Measurements from ENCODE around the gene PAQR8. TPM values are rescaled to one million over a fixed set of nuclear protein-coding genes. Genes with fewer than 3 reads are reported as not detected.

The PAQR8 gene
- total and polyA plus RNA-seq, 2 donors (not counting 1 experiment from before 2014, with no cell fraction given), result 2.6 to 6.1 TPM

GRCh38 chr6:52359403-52359802, 2.5 kb upstream of the PAQR8 start:
- H3K79me2 ChIP-seq (ENCODE audit: control insufficient read depth, insufficient read depth, low read length), result no peaks in the 10 kb centered on the region
- H3K4me3 ChIP-seq (replicated peaks in 1 of 4; ENCODE audit: control extremely low read depth in 1 of 4, insufficient read depth in 1 of 4, low read depth in 3 of 4, low read length in 4 of 4), result no peak overlapping the region
- no peak overlapping the region for H3K27ac ChIP-seq (ENCODE audit: insufficient read depth, low read length)
- no peak for TF ChIP-seq EZH2 (IDR thresholded peaks at IDR 0.05; ENCODE audit: low read length, missing control alignments)
- no peak for TF ChIP-seq CTCF (conservative IDR thresholded peaks at IDR 0.05 in 1 of 2, IDR thresholded peaks at IDR 0.05 in 1 of 2; ENCODE audit: low read depth in 1 of 2, low read length in 2 of 2)
- no peak overlapping the region for H3K4me2 ChIP-seq (ENCODE audit: extremely low read depth, insufficient read depth, low read length)
- DNase-seq (ENCODE audit: low read depth in 2 of 2), result peak in 1 of 2 donors; percentile 39
- no peak overlapping the region for H3K9ac ChIP-seq (ENCODE audit: insufficient read depth, low read length)
- peaks cover 3% of the 10 kb centered on the region for H3K4me1 ChIP-seq (ENCODE audit: control insufficient read depth, extremely low read depth, insufficient read depth, low read length)
- no peaks in the 10 kb centered on the region for H3K9me3 ChIP-seq (ENCODE audit: control insufficient read depth, insufficient read depth, low read depth, low read length)
- no peaks in the 10 kb centered on the region for H3K27me3 ChIP-seq (ENCODE audit: control insufficient read depth, insufficient read depth, low read length)
- H4K20me1 ChIP-seq (ENCODE audit: control insufficient read depth, extremely low read depth, insufficient read depth, low read length), result no peaks in the 10 kb centered on the region
- H2AFZ ChIP-seq (ENCODE audit: low read length), result no peak overlapping the region
- no peaks in the 10 kb centered on the region for H3K36me3 ChIP-seq (ENCODE audit: control insufficient read depth, insufficient read depth, low read length)

- Histone ChIP-seq H3K79me2 (ENCODE audit: control insufficient read depth, insufficient read depth, low read length) (no peaks in the 10 kb centered on the region), H3K9me3 (ENCODE audit: control insufficient read depth, insufficient read depth, low read depth, low read length) (no peaks in the 10 kb centered on the region), H3K4me2 (ENCODE audit: extremely low read depth, insufficient read depth, low read length) (no peak overlapping the region), H3K4me1 (ENCODE audit: control insufficient read depth, extremely low read depth, insufficient read depth, low read length) (peaks cover 3% of the 10 kb centered on the region), H3K4me3 (replicated peaks in 1 of 4; ENCODE audit: control extremely low read depth in 1 of 4, insufficient read depth in 1 of 4, low read depth in 3 of 4, low read length in 4 of 4) (no peak overlapping the region), H3K27ac (ENCODE audit: insufficient read depth, low read length) (no peak overlapping the region), H2AFZ (ENCODE audit: low read length) (no peak overlapping the region), H4K20me1 (ENCODE audit: control insufficient read depth, extremely low read depth, insufficient read depth, low read length) (no peaks in the 10 kb centered on the region), H3K36me3 (ENCODE audit: control insufficient read depth, insufficient read depth, low read length) (no peaks in the 10 kb centered on the region), H3K27me3 (ENCODE audit: control insufficient read depth, insufficient read depth, low read length) (no peaks in the 10 kb centered on the region), H3K9ac (ENCODE audit: insufficient read depth, low read length) (no peak overlapping the region)
- no peak for DNase-seq (ENCODE audit: low read depth in 2 of 2)
- TF ChIP-seq EZH2 (IDR thresholded peaks at IDR 0.05; ENCODE audit: low read length, missing control alignments), result no peak
- TF ChIP-seq CTCF (conservative IDR thresholded peaks at IDR 0.05 in 1 of 2, IDR thresholded peaks at IDR 0.05 in 1 of 2; ENCODE audit: low read depth in 1 of 2, low read length in 2 of 2), result no peak
Observed at GRCh38 chr6:52360028-52360427, 1.9 kb upstream of the PAQR8 start.

DNA sequence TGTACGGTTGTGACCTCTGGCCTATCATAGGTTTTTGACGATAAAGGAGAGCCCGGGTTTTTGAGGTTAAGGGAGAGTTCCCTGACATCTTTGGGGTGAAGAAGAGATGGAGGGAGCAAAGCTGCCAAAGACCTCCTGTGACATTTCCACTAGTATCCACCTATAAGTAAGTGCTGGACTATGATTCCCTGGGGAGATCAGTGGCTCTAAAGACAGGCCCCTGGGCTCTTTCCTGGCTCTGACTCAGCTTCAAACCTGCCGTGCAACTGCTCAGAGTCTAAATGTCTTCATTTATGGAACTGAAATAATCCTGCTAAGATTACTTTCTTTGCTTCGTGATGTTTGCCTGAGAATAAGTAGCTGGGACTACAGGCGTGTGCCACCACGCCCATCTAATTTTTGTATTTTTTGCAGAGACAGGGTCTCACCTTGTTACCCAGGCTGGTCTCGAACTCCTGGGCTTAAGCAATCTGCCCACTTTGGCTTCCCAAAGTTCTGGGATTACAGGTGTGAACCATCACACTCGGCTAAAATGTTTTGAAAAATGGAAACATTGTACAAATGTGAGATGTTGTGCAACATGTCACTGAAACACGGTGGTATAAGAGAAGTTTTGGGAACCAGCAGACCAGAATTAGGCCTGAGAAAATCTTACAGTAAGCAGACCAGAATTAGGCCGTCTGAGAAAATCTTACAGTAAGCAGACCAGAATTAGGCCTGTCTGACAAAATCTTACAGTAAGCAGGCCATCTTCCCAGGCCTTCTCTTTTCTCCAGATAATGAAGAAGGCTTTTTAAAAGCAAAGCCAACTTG, 1.1 kb upstream of the PAQR8 start:
- H3K9ac ChIP-seq (ENCODE audit: insufficient read depth, low read length), result no peak overlapping the region
- peak overlapping the region; percentile 95 for H3K4me2 ChIP-seq (ENCODE audit: extremely low read depth, insufficient read depth, low read length)
- H2AFZ ChIP-seq (ENCODE audit: low read length), result no peak overlapping the region
- H3K79me2 ChIP-seq (ENCODE audit: control insufficient read depth, insufficient read depth, low read length), result no peaks in the 10 kb centered on the region
- H3K27me3 ChIP-seq (ENCODE audit: control insufficient read depth, insufficient read depth, low read length), result no peaks in the 10 kb centered on the region
- H3K4me3 ChIP-seq (replicated peaks in 1 of 4; ENCODE audit: control extremely low read depth in 1 of 4, insufficient read depth in 1 of 4, low read depth in 3 of 4, low read length in 4 of 4), result no peak overlapping the region
- peaks cover 3% of the 10 kb centered on the region for H3K4me1 ChIP-seq (ENCODE audit: control insufficient read depth, extremely low read depth, insufficient read depth, low read length)
- no peaks in the 10 kb centered on the region for H3K36me3 ChIP-seq (ENCODE audit: control insufficient read depth, insufficient read depth, low read length)
- H3K27ac ChIP-seq (ENCODE audit: insufficient read depth, low read length), result no peak overlapping the region
- H3K9me3 ChIP-seq (ENCODE audit: control insufficient read depth, insufficient read depth, low read depth, low read length), result no peaks in the 10 kb centered on the region
- TF ChIP-seq EZH2 (IDR thresholded peaks at IDR 0.05; ENCODE audit: low read length, missing control alignments), result no peak
- TF ChIP-seq CTCF (conservative IDR thresholded peaks at IDR 0.05 in 1 of 2, IDR thresholded peaks at IDR 0.05 in 1 of 2; ENCODE audit: low read depth in 1 of 2, low read length in 2 of 2), result no peak
- H4K20me1 ChIP-seq (ENCODE audit: control insufficient read depth, extremely low read depth, insufficient read depth, low read length), result no peaks in the 10 kb centered on the region
- DNase-seq (ENCODE audit: low read depth in 2 of 2), result no peak
